Heart left ventricle (tissue), 13 donors: Measurements from ENCODE around the gene LEMD3.

Experiments
- POLR2A ChIP-seq, 2 donors: fragments of 450-650 bp; IDR thresholded peaks; one replicate each; pipeline ENCODE4 v1.6.1; 2017; ENCODE audit warnings: antibody characterized with exemption in 2 of 2, mild to moderate bottlenecking in 2 of 2, moderate library complexity in 2 of 2
- TF ChIP-seq, protein P1 (sequence below), 12 donors: fragments of 200-600 bp; sonication (generic) in 4 of 12; IDR thresholded peaks; one replicate each; pipeline versions ENCODE4 v1.5.0 to v1.8.0; 2018 to 2022; ENCODE audit warnings: antibody characterized with exemption in 12 of 12, mild to moderate bottlenecking in 5 of 12
- donor health status: ischemic (EF 13 %, LVEDD 7.1; RV severe dilation, severe dysfunction).
- donor health status: DM: no; HTN: yes; CAD: no.
- donor health status: DM: no; HTN: no; CAD: no.
- donor health status: ischemic (EF 25% LVEDD 6.9; RV normal size, moderate dysfunction).
- donor health status: ischemic (EF 25% LVEDD 5.7; RV mildly dilated, moderate dysfunction).
- donor health status: ischemic (EF 35%, LVEDD 5.7; RV mildly dilated, moderate dysfunction).
- donor health status: nonischemic (EF 11% LVEDD 7.7; RV severe dilation, severe dysfunction).
- donor health status: DM: yes; HTN: yes; CAD: no.
- donor health status: PGD.
- donor health status: ischemic (EF 29% LVEDD 5.4; RV normal size, mild dysfunction).
- donor health status: nonischemic (EF 23%, LVEDD 6.1; RV moderate dilation, normal function).

DNA sequence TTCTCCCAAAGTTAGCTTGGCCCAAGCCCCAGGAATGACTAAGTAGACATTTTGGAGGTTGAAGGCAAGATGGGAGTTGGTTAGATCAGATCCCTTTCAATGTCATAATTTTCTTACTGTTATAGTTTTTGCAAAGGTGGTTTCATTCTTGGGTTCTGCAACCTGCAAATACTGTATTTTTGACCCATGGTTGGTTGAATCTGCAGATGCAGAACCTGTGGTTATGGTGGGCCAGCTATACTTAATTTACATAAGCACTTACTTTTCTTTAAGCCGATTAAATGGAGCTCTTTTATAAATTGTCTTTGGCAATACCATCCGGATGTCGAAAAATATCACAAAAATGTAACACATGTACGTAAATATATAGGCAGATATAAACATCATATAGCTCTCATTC lies 25.6 kb downstream of the LEMD3 start:
- TF ChIP-seq, protein P1, sequence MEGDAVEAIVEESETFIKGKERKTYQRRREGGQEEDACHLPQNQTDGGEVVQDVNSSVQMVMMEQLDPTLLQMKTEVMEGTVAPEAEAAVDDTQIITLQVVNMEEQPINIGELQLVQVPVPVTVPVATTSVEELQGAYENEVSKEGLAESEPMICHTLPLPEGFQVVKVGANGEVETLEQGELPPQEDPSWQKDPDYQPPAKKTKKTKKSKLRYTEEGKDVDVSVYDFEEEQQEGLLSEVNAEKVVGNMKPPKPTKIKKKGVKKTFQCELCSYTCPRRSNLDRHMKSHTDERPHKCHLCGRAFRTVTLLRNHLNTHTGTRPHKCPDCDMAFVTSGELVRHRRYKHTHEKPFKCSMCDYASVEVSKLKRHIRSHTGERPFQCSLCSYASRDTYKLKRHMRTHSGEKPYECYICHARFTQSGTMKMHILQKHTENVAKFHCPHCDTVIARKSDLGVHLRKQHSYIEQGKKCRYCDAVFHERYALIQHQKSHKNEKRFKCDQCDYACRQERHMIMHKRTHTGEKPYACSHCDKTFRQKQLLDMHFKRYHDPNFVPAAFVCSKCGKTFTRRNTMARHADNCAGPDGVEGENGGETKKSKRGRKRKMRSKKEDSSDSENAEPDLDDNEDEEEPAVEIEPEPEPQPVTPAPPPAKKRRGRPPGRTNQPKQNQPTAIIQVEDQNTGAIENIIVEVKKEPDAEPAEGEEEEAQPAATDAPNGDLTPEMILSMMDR (IDR thresholded peaks at IDR 0.05), result no peak
- TF ChIP-seq POLR2A (IDR thresholded peaks at IDR 0.05), result no peak
